IMR-90 (cell line): ENCODE data around the gene KTN1. TPM values are rescaled to one million over a fixed set of nuclear protein-coding genes. Genes with fewer than 3 reads are reported as not detected.
A peak's percentile ranks its signal among the peaks of the same experiment; 100 is the strongest.

Experiments
- ATAC-seq: fragments of 200-7000 bp; cut with Tn5 transposase; 2 replicates; pipeline ENCODE4 v1.9.1; 2020; ENCODE audit warnings: low read depth, mild to moderate bottlenecking, moderate library complexity
- BruUV-seq: library from RNA; stranded (reverse); fragments of 400-500 nt; replicated peaks from 2 replicates; lab custom pipeline; 2021; lab: Mats Ljungman, UMichigan
- CTCF ChIA-PET: fragments of 300-600 bp; formaldehyde crosslinking; extraction: SDS; loops from one replicate; lab custom pipeline; 2021; ENCODE audit warnings: antibody characterized with exemption; lab: Yijun Ruan, JAX
- POLR2A ChIA-PET: fragments of 300-600 bp; sonication (Branson Sonifier 250); formaldehyde crosslinking; loops from one replicate; lab custom pipeline; 2022; ENCODE audit warnings: antibody characterized with exemption; ENCODE audit not compliant: unreplicated experiment; lab: Charles Lee
- DNase-seq: peaks from one replicate; pipeline ENCODE4 v3.0.0; 2013
- H2AFZ ChIP-seq: replicated peaks from 2 replicates; pipeline ENCODE3; 2013; ENCODE audit warnings: low read length, mild to moderate bottlenecking; ENCODE audit not compliant: poor library complexity
- H2AK5ac ChIP-seq: 2 replicates; pipeline ENCODE4 v1.6.1; 2013; ENCODE audit warnings: low read depth, low read length, inconsistent platforms
- H2AK9ac ChIP-seq: replicated peaks from 2 replicates; pipeline ENCODE3; 2013; ENCODE audit warnings: mild to moderate bottlenecking, low read depth, low read length, moderate library complexity; ENCODE audit not compliant: poor library complexity
- H2BK120ac ChIP-seq: 2 replicates; pipeline ENCODE4 v1.6.1; 2013; ENCODE audit warnings: low read depth, low read length, inconsistent platforms
- H2BK15ac ChIP-seq: 3 replicates; pipeline ENCODE4 v1.6.1; 2013; ENCODE audit warnings: low read depth, low read length, inconsistent platforms
- H2BK20ac ChIP-seq: 2 replicates; pipeline ENCODE4 v1.6.1; 2013; ENCODE audit warnings: low read depth, mild to moderate bottlenecking, inconsistent platforms, low read length, moderate library complexity
- H2BK5ac ChIP-seq: 2 replicates; pipeline ENCODE4 v1.6.1; 2013; ENCODE audit warnings: mild to moderate bottlenecking, low read depth, low read length, inconsistent platforms; ENCODE audit not compliant: poor library complexity, severe bottlenecking
- H3K14ac ChIP-seq: replicated peaks from 2 replicates; pipeline ENCODE4 v1.6.1; 2013; ENCODE audit warnings: low read depth, low read length, inconsistent platforms
- H3K18ac ChIP-seq: 2 replicates; pipeline ENCODE4 v1.6.1; 2013; ENCODE audit warnings: low read depth, low read length, control low read depth
- H3K23ac ChIP-seq: 2 replicates; pipeline ENCODE4 v1.6.1; 2013; ENCODE audit warnings: low read depth, low read length, inconsistent platforms
- H3K27ac ChIP-seq: 2 replicates; pipeline ENCODE4 v1.5.1; 2013; ENCODE audit warnings: mild to moderate bottlenecking, control low read depth, low read length; ENCODE audit not compliant: insufficient read depth
- H3K27me3 ChIP-seq: 2 replicates; pipeline ENCODE4 v1.6.1; 2013; ENCODE audit warnings: low read length; ENCODE audit not compliant: control insufficient read depth, insufficient read depth
- H3K36me3 ChIP-seq: 2 replicates; pipeline ENCODE4 v1.6.1; 2013; ENCODE audit warnings: low read length, mixed read lengths; ENCODE audit not compliant: control insufficient read depth, insufficient read depth
- H3K4ac ChIP-seq: 2 replicates; pipeline ENCODE4 v1.6.1; 2013; ENCODE audit warnings: low read depth, low read length, inconsistent platforms
- H3K4me1 ChIP-seq: 2 replicates; pipeline ENCODE4 v1.6.1; 2013; ENCODE audit warnings: low read length, mixed read lengths; ENCODE audit not compliant: control insufficient read depth, insufficient read depth
- H3K4me2 ChIP-seq: 2 replicates; pipeline ENCODE4 v1.6.1; 2013; ENCODE audit warnings: low read depth, mild to moderate bottlenecking, control low read depth, low read length, moderate library complexity
- H3K4me3 ChIP-seq: 2 replicates; pipeline ENCODE4 v1.5.1; 2013; ENCODE audit warnings: low read depth, mild to moderate bottlenecking, control low read depth, low read length, moderate library complexity; ENCODE audit not compliant: insufficient read depth
- H3K56ac ChIP-seq: 2 replicates; pipeline ENCODE4 v1.6.1; 2013; ENCODE audit warnings: low read length, inconsistent platforms; ENCODE audit not compliant: insufficient read depth; ENCODE audit errors: extremely low read depth
- H3K79me1 ChIP-seq, 2 experiments: 2 replicates each; pipeline ENCODE4 v1.6.1; 2013; ENCODE audit warnings: low read length in 2 of 2, inconsistent platforms in 1 of 2, low read depth in 1 of 2
- H3K9ac ChIP-seq: 2 replicates; pipeline ENCODE4 v1.6.1; 2013; ENCODE audit warnings: low read depth, low read length, control low read depth
- H3K9me1 ChIP-seq: 2 replicates; pipeline ENCODE4 v1.6.1; 2013; ENCODE audit warnings: low read length, inconsistent platforms; ENCODE audit not compliant: insufficient read depth
- H3K9me3 ChIP-seq: 2 replicates; pipeline ENCODE4 v1.6.1; 2013; ENCODE audit warnings: low read length; ENCODE audit not compliant: control insufficient read depth, insufficient read depth
- H4K20me1 ChIP-seq: 2 replicates; pipeline ENCODE4 v1.6.1; 2013; ENCODE audit warnings: low read length, inconsistent platforms; ENCODE audit not compliant: insufficient read depth
- H4K5ac ChIP-seq: 2 replicates; pipeline ENCODE4 v1.6.1; 2013; ENCODE audit warnings: mild to moderate bottlenecking, low read depth, low read length, control low read depth
- H4K8ac ChIP-seq, 2 experiments: 2 replicates each; pipeline ENCODE4 v1.6.1; 2013; ENCODE audit warnings: low read depth in 2 of 2, low read length in 2 of 2, control low read depth in 1 of 2, inconsistent platforms in 1 of 2
- H4K91ac ChIP-seq: 2 replicates; pipeline ENCODE4 v1.6.1; 2013; ENCODE audit warnings: low read depth, low read length, inconsistent platforms; ENCODE audit not compliant: insufficient read depth
- CEBPB ChIP-seq: IDR thresholded peaks from 2 replicates; pipeline ENCODE4 v1.6.1; 2012; ENCODE audit warnings: low read depth, low read length, improper control_type of control experiment
- MAZ ChIP-seq: IDR thresholded peaks from 2 replicates; pipeline ENCODE4 v1.6.1; 2012; ENCODE audit warnings: low read depth, mild to moderate bottlenecking, low read length, improper control_type of control experiment, moderate library complexity, borderline replicate concordance
- WGBS, 2 experiments: methylation state at CpG; one replicate each; pipeline versions ENCODE4 v1.1.5 to v1.1.7; 2013; ENCODE audit warnings: missing lambda C conversion rate in 2 of 2; ENCODE audit not compliant: insufficient read length in 1 of 2; ENCODE audit errors: extremely low coverage in 2 of 2; 5-methylcytosine and 5-hydroxymethylcytosine counted together
- dilution Hi-C: fragments of 300-500 bp; cut with HindIII; formaldehyde crosslinking; loops from one replicate; pipeline ENCODE4 v1.14.3; 2018; ENCODE audit warnings: low sequenced_read_pairs; ENCODE audit not compliant: unreplicated experiment
- in situ Hi-C: fragments of 300-500 bp; cut with MboI; formaldehyde crosslinking; loops from 3 replicates; pipeline ENCODE4 v1.14.3; 2019; ENCODE audit warnings: low sequenced_read_pairs, inconsistent platforms, mixed read lengths
- intact Hi-C: fragments of 100-400 bp; cut with micrococcal nuclease; formaldehyde crosslinking; loops from 2 replicates; pipeline ENCODE4 v1.10.0; 2022
- polyA plus RNA-seq, 3 experiments: library from polyadenylated mRNA; depleted of rRNA; stranded (reverse); fragments of >200 nt; gene quantifications; 2 replicates each; pipeline ENCODE4 v1.2.3, GENCODE V29; 2012; ENCODE audit warnings: low replicate concordance in 1 of 3
- total RNA-seq: library from RNA; depleted of rRNA; stranded (reverse); fragments of >200 nt; gene quantifications from 2 replicates; pipeline ENCODE4 v1.2.3, GENCODE V29; 2012
- TF ChIP-seq, protein P1 (sequence below): fragments of 150-350 bp; IDR thresholded peaks from 2 replicates; pipeline ENCODE4 v1.6.1; 2016; ENCODE audit warnings: low read depth, mild to moderate bottlenecking, low read length, moderate library complexity, borderline replicate concordance

KTN1 gene
- total and polyA plus RNA-seq, 2 of the 4 experiments (the other 2 are of a cell fraction): 42.1 to 57.2 TPM

DNA sequence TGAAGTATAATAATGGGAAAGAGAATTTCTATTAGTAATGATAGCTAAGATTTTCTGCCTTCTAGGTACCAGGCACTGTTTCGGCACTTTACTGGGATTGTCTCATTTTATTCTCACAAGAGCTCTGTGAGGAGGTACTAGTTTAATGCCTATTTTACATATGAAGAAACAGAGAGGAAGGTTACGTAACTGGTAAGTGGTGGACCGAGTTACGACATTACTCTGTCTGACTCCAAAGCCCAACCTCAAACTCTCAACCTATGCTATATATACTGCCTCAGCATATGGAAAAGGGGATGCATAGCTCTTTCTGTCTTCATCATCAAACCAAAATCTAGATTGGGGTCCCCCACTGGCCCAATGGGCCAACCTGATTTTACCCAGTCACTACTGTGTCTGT, 133.5 kb downstream of the KTN1 start:
- intact Hi-C loops: no loop called here
- H3K4me2 ChIP-seq: no peak overlapping the region
- no peak overlapping the region for H3K23ac ChIP-seq
- no peak overlapping the region for H3K14ac ChIP-seq
- H3K36me3 ChIP-seq: no peaks in the 10 kb centered on the region
- no peaks in the 10 kb centered on the region for H3K79me1 ChIP-seq
- H3K4me3 ChIP-seq: no peak overlapping the region
- no peak overlapping the region for H2BK120ac ChIP-seq
- no peak overlapping the region for H3K56ac ChIP-seq
- no peak overlapping the region for H3K4ac ChIP-seq
- H3K4me1 ChIP-seq: peaks cover 4% of the 10 kb centered on the region
- BruUV-seq: no TSS peak
- ATAC-seq: no peak
- H3K9me1 ChIP-seq: no peaks in the 10 kb centered on the region
- H3K18ac ChIP-seq: no peak overlapping the region
- H2AK5ac ChIP-seq: no peak overlapping the region
- no peaks in the 10 kb centered on the region for H3K27me3 ChIP-seq
- H3K9ac ChIP-seq: no peak overlapping the region
- no peak for DNase-seq
- H3K27ac ChIP-seq: no peak overlapping the region
- H2BK20ac ChIP-seq: no peak overlapping the region
- in situ Hi-C loops: loop anchor here (25.0 kb wide), 1 partner anchor 399 kb away; the partner anchor contains the start of gene PELI2
- POLR2A ChIA-PET: no interaction called here
- H3K9me3 ChIP-seq: no peaks in the 10 kb centered on the region
- no CpG with 5 or more reads among the region's 4 CpGs for WGBS, 2 experiments
- no peak overlapping the region for H2BK15ac ChIP-seq
- no peak overlapping the region for H4K5ac ChIP-seq
- H2BK5ac ChIP-seq: no peak overlapping the region
- dilution Hi-C loops: no loop called here
- H4K91ac ChIP-seq: no peak overlapping the region
- CTCF ChIA-PET: interaction anchor here (0.5 kb wide), 1 partner anchor 421 kb away, joined by 5 read pairs; no protein-coding TSS in a partner anchor
- TF ChIP-seq MAZ (no peak), CEBPB (0 out of 2 replicates have a peak, but pooled peaks have one; percentile 19)
- TF ChIP-seq, protein P1, sequence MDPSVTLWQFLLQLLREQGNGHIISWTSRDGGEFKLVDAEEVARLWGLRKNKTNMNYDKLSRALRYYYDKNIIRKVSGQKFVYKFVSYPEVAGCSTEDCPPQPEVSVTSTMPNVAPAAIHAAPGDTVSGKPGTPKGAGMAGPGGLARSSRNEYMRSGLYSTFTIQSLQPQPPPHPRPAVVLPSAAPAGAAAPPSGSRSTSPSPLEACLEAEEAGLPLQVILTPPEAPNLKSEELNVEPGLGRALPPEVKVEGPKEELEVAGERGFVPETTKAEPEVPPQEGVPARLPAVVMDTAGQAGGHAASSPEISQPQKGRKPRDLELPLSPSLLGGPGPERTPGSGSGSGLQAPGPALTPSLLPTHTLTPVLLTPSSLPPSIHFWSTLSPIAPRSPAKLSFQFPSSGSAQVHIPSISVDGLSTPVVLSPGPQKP: no peak
- no peak overlapping the region for H2AK9ac ChIP-seq
- H4K20me1 ChIP-seq: no peaks in the 10 kb centered on the region
- H2AFZ ChIP-seq: no peak overlapping the region
- no peak overlapping the region for H4K8ac ChIP-seq
